HepG2 (cell line): ENCODE results near the gene NCR3LG1. TPM values are rescaled to one million over a fixed set of nuclear protein-coding genes. Genes with fewer than 3 reads are reported as not detected.

ENCODE experiments used
- ATAC-seq: fragments of 200-7000 bp; cut with Tn5 transposase; 3 replicates; pipeline ENCODE4 v1.9.1; 2020; ENCODE audit warnings: mild to moderate bottlenecking, moderate library complexity
- BruUV-seq: library from RNA; stranded (reverse); fragments of 400-500 nt; replicated peaks from 2 replicates; lab custom pipeline; 2021; lab: Mats Ljungman, UMichigan
- CTCF ChIA-PET: fragments of 300-600 bp; formaldehyde crosslinking; extraction: SDS; loops from one replicate; lab custom pipeline; 2021; ENCODE audit warnings: low total read pairs, inconsistent platforms, low intra/inter-chr PET ratio; lab: Yijun Ruan, JAX
- POLR2A ChIA-PET: fragments of 350-600 bp; sonication (Branson Sonifier 250); formaldehyde crosslinking; loops from one replicate; lab custom pipeline; 2020; ENCODE audit warnings: antibody characterized with exemption, inconsistent platforms; lab: Yijun Ruan, JAX
- DNase-seq: peaks from one replicate; pipeline ENCODE4 v3.0.0-alpha.2; 2015; ENCODE audit warnings: low spot score
- FAIRE-seq: peaks from 3 replicates; lab custom pipeline; 2011; peaks lifted over from hg19 to GRCh38; lab: Jason Lieb, UNC
- H2AFZ ChIP-seq: one replicate; pipeline ENCODE4 v1.6.1; 2011; ENCODE audit warnings: low read length, inconsistent platforms
- H3K27ac ChIP-seq: fragments of 300-600 bp; 3 replicates; pipeline ENCODE4 v1.8.0; 2011; ENCODE audit warnings: mixed run types, mild to moderate bottlenecking, mixed read lengths, low read length, inconsistent platforms; ENCODE audit not compliant: insufficient read depth; ENCODE audit errors: extremely low read length
- H3K27me3 ChIP-seq, 2 experiments: fragments of 200-600 bp in 1 of 2; 2 replicates in 1 of 2; 3 replicates in 1 of 2; pipeline versions ENCODE4 v1.6.0 to v1.8.0; 2011; ENCODE audit warnings: low read length in 2 of 2, mild to moderate bottlenecking in 2 of 2, moderate library complexity in 2 of 2, inconsistent platforms in 1 of 2; ENCODE audit not compliant: insufficient read depth in 2 of 2, control insufficient read depth in 1 of 2
- H3K36me3 ChIP-seq, 2 experiments: fragments of 200-600 bp in 1 of 2; replicated peaks in 1 of 2; 2 replicates in 1 of 2; 3 replicates in 1 of 2; pipeline versions ENCODE4 v1.5.1 to v1.8.0; 2011; ENCODE audit warnings: low read length in 2 of 2, inconsistent platforms in 1 of 2; ENCODE audit not compliant: insufficient read depth in 2 of 2, control insufficient read depth in 1 of 2
- H3K4me1 ChIP-seq: 2 replicates; pipeline ENCODE4 v1.5.1; 2012; ENCODE audit warnings: low read length, inconsistent platforms; ENCODE audit not compliant: insufficient read depth
- H3K4me2 ChIP-seq: 2 replicates; pipeline ENCODE4 v1.6.0; 2011; ENCODE audit warnings: low read depth, low read length, inconsistent platforms
- H3K4me3 ChIP-seq, 3 experiments: fragments of 200-600 bp in 1 of 3; sonication (generic), shearing (Covaris generic) in 1 of 3; replicated peaks in 1 of 3; 2 replicates each; pipeline ENCODE4 v1.5.1; 2011 to 2016; ENCODE audit warnings: low read length in 3 of 3, inconsistent platforms in 2 of 3, low read depth in 2 of 3, mild to moderate bottlenecking in 2 of 3, control low read depth in 1 of 3, mixed read lengths in 1 of 3; ENCODE audit not compliant: insufficient read depth in 1 of 3
- H3K79me2 ChIP-seq: one replicate; pipeline ENCODE4 v1.6.1; 2011; ENCODE audit warnings: low read length, inconsistent platforms; ENCODE audit not compliant: insufficient read depth
- H3K9ac ChIP-seq: 2 replicates; pipeline ENCODE4 v1.6.0; 2011; ENCODE audit warnings: mild to moderate bottlenecking, low read depth, low read length, inconsistent platforms; ENCODE audit not compliant: insufficient read depth
- H3K9me3 ChIP-seq: 2 replicates; pipeline ENCODE4 v1.5.1; 2012; ENCODE audit warnings: mild to moderate bottlenecking, low read length
- H4K20me1 ChIP-seq: 2 replicates; pipeline ENCODE4 v1.6.0; 2011; ENCODE audit warnings: inconsistent platforms, mild to moderate bottlenecking, low read length, moderate library complexity; ENCODE audit not compliant: insufficient read depth
- HOXA3 ChIP-seq: sonication (generic); formaldehyde crosslinking; IDR thresholded peaks from 2 replicates; pipeline ENCODE4 v1.5.0; 2020; ENCODE audit warnings: missing genetic modification reagents
- MAF1 ChIP-seq: sonication (generic); formaldehyde crosslinking; IDR thresholded peaks from 2 replicates; pipeline ENCODE4 v1.5.0; 2020; ENCODE audit warnings: missing genetic modification reagents, borderline replicate concordance
- NAIF1 ChIP-seq: sonication (generic); formaldehyde crosslinking; IDR thresholded peaks from 2 replicates; pipeline ENCODE4 v1.5.0; 2020; ENCODE audit warnings: mild to moderate bottlenecking, missing genetic modification reagents, borderline replicate concordance
- RXRB ChIP-seq: IDR thresholded peaks from 2 replicates; pipeline ENCODE4 v1.6.1; 2016; ENCODE audit warnings: borderline replicate concordance, missing genetic modification reagents, missing compliant biosample characterization
- SAP130 ChIP-seq: IDR thresholded peaks from 2 replicates; pipeline ENCODE4 v1.6.1; 2016; ENCODE audit warnings: low read depth
- ZFP90 ChIP-seq: sonication (generic); formaldehyde crosslinking; IDR thresholded peaks from 2 replicates; pipeline ENCODE4 v1.8.0; 2022; ENCODE audit warnings: missing genetic modification reagents, mild to moderate bottlenecking, inconsistent platforms, borderline replicate concordance
- ZMAT3 ChIP-seq: sonication (generic); formaldehyde crosslinking; conservative IDR thresholded peaks from 2 replicates; pipeline ENCODE4 v1.7.0; 2021; ENCODE audit warnings: missing genetic modification reagents
- ZNF263 ChIP-seq: sonication (generic); formaldehyde crosslinking; IDR thresholded peaks from 2 replicates; pipeline ENCODE4 v1.4.0; 2020; ENCODE audit warnings: missing genetic modification reagents
- ZNF264 ChIP-seq: sonication (generic); formaldehyde crosslinking; IDR thresholded peaks from 2 replicates; pipeline ENCODE4 v1.4.0; 2020; ENCODE audit warnings: missing genetic modification reagents
- ZNF383 ChIP-seq: sonication (generic); formaldehyde crosslinking; IDR thresholded peaks from 2 replicates; pipeline ENCODE4 v1.4.0; 2020; ENCODE audit warnings: missing genetic modification reagents, mild to moderate bottlenecking, borderline replicate concordance
- ZNF430 ChIP-seq: sonication (generic); formaldehyde crosslinking; IDR thresholded peaks from 2 replicates; pipeline ENCODE4 v1.9.0; 2021; ENCODE audit warnings: mild to moderate bottlenecking, missing genetic modification reagents
- ZNF441 ChIP-seq: sonication (generic); formaldehyde crosslinking; IDR thresholded peaks from 2 replicates; pipeline ENCODE4 v1.7.0; 2021; ENCODE audit warnings: missing genetic modification reagents, borderline replicate concordance
- WGBS: methylation state at CpG from one replicate; pipeline ENCODE4 v1.1.6; 2017; ENCODE audit warnings: low lambda C conversion rate; 5-methylcytosine and 5-hydroxymethylcytosine counted together
- in situ Hi-C: cut with HindIII; loops from 2 replicates; pipeline ENCODE4 v1.10.0; 2017; ENCODE audit warnings: low pct_unique_long_range_greater_than_20kb; ENCODE audit not compliant: extremely low pct_ligation_motif_present
- intact Hi-C: fragments of 100-400 bp; cut with micrococcal nuclease; formaldehyde crosslinking; loops from one replicate; pipeline ENCODE4 v1.10.0; 2022; ENCODE audit not compliant: unreplicated experiment
- polyA plus RNA-seq, 8 experiments: library from polyadenylated mRNA; depleted of rRNA in 3 of 8; stranded (reverse) in 7 of 8; unstranded in 1 of 8; fragments of >200 nt; fragmentation: Illumina TruSeq in 4 of 8; extraction: Trizol in 4 of 8; gene quantifications; 2 replicates each; pipeline versions ENCODE4 v1.2.1 to v1.2.3, GENCODE V29; 2011 to 2016; ENCODE audit warnings: low read depth in 4 of 8, missing spikeins in 1 of 8, mixed read lengths in 1 of 8; ENCODE audit not compliant: insufficient read depth in 1 of 8
- total RNA-seq, 5 experiments: library from RNA; depleted of rRNA; stranded (reverse); fragments of >200 nt; fragmentation: Illumina TruSeq; extraction: Trizol; gene quantifications; 2 replicates each; pipeline ENCODE4 v1.2.3, GENCODE V29; 2016; ENCODE audit warnings: low read depth in 1 of 5
- TF ChIP-seq, protein P1 (sequence below): sonication (generic); formaldehyde crosslinking; IDR thresholded peaks from 2 replicates; pipeline ENCODE4 v1.4.0; 2020; ENCODE audit warnings: missing genetic modification reagents, low read depth, mild to moderate bottlenecking, borderline replicate concordance
- TF ChIP-seq, protein P2 (sequence below): sonication (generic); formaldehyde crosslinking; IDR thresholded peaks from 2 replicates; pipeline ENCODE4 v1.4.0; 2020; ENCODE audit warnings: mild to moderate bottlenecking, missing genetic modification reagents
- TF ChIP-seq, protein P3 (sequence below): IDR thresholded peaks from 2 replicates; pipeline ENCODE4 v1.6.1; 2018; ENCODE audit warnings: missing genetic modification reagents, mild to moderate bottlenecking, missing compliant biosample characterization

NCR3LG1 gene
- total and polyA plus RNA-seq, 2 of the 13 experiments (the other 11 are each of a cell fraction or from before 2014, with no cell fraction given) = 16.1 to 25.1 TPM

DNA sequence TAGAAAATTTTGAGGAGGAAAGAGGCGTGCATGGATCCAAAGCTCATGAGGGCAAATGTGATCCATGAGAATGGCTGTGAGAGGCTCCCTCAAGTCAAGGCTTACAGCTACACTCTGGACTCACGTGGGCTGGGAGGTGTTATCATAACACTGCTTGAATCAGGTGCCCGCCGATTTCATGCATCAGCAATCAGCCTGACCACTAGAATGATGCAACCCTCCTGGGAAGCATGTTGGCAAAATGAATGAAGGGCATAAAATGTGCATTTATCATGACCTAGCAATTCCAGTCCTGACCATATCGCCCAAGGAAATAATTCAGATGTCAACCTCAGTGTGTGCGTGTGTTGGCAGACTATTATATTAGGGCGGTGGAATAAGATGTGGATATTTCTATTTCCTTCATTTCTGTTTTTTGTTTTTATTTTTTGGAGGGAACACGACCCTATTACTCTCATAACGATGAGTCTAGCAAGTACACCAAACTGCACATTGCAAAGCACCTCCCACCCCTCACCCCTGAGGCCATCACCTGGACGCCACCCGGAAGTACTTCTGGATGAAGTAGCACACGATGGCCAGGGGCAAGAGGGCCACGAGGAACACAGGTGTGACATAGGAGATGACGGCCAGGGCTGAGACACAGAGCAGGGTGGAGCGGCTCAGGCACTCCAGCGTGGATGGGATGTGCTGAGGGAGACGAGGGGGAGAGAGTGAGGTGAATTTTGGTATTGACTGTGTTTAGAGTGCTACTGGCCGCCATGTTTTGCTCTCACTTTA lies 52.6 kb downstream of the NCR3LG1 start:
- intact Hi-C loops = no loop called here
- H3K36me3 ChIP-seq = no peaks in the 10 kb centered on the region
- no peak overlapping the region for H3K9ac ChIP-seq
- 49% methylated on average over 18 of the region's 18 CpGs for WGBS
- H3K27me3 ChIP-seq = peaks cover 3 to 29% of the 10 kb centered on the region in 2 experiments; a peak in 3 of 5 replicates
- H3K27ac ChIP-seq = no peak overlapping the region
- no peak for ATAC-seq
- H3K9me3 ChIP-seq = no peaks in the 10 kb centered on the region
- DNase-seq = no peak
- CTCF ChIA-PET = no interaction called here
- no peak overlapping the region for H3K4me3 ChIP-seq
- no peaks in the 10 kb centered on the region for H4K20me1 ChIP-seq
- H3K4me1 ChIP-seq = peaks cover 14% of the 10 kb centered on the region
- BruUV-seq = no TSS peak
- H2AFZ ChIP-seq = no peak overlapping the region
- no peak overlapping the region for H3K4me2 ChIP-seq
- no peak for TF ChIP-seq ZMAT3 (CRISPR knock-in tag)
- TF ChIP-seq ZFP90 = no peak
- no peak for TF ChIP-seq RXRB (CRISPR knock-in tag)
- TF ChIP-seq, protein P1, sequence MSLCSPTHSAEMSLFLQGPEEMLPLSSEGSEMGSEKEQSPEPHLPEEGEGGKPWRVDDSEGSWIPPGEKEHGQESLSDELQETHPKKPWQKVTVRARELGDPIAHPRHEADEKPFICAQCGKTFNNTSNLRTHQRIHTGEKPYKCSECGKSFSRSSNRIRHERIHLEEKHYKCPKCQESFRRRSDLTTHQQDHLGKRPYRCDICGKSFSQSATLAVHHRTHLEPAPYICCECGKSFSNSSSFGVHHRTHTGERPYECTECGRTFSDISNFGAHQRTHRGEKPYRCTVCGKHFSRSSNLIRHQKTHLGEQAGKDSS (CRISPR knock-in tag) = no peak
- H3K79me2 ChIP-seq = no peaks in the 10 kb centered on the region
- no peak for FAIRE-seq
- in situ Hi-C loops = no loop called here
- POLR2A ChIA-PET = no interaction called here

DNA sequence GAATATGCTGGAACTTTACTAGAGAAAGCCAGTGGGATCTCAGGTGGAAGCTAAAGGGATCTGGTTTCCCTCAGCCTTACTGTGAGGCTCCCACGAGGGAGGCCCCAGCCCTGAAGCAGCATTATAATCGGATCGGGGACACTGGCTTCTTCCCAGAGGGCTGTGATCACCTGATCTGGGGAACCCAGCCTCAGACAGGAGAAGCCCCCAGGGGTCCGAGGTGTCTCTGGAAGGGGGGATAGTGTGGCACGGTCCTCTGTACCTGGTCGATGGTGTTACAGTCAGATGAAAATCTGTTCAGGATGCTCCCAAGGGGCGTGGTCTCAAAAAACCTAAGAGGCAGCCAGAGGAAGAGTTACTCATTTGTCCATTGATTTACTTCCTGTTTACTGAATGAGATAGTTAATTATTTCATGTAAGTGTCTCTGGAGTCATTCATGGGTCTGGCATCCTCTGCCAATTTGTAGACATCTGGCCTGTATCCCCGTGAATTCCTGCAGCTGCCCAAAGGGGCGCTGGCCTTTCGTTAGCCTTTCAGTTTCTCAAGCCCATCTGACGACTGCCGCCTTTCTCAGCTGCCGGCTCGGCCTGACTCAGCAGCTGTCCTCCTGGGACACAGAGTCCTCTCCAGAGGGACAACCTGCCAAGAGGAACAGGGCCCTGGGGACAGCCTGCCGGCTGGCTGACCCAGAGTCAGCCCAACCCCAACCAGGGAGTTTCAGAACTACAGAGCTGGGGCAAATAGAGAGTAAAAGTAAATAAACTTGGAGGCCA lies 53.8 kb downstream of the NCR3LG1 start:
- WGBS = 33% methylated on average over 11 of the region's 15 CpGs
- FAIRE-seq = no peak
- Histone ChIP-seq H3K4me3 (peak overlapping the region in 1 of 3 experiments; percentile 40; a peak in 2 of 6 replicates), H4K20me1 (no peaks in the 10 kb centered on the region), H3K4me1 (peaks cover 14% of the 10 kb centered on the region), H3K36me3 (no peaks in the 10 kb centered on the region), H3K79me2 (no peaks in the 10 kb centered on the region), H3K27ac (no peak overlapping the region), H3K9me3 (no peaks in the 10 kb centered on the region), H2AFZ (no peak overlapping the region), H3K4me2 (peak overlapping the region; percentile 67), H3K27me3 (peaks cover 0 to 18% of the 10 kb centered on the region in 2 experiments; a peak in 2 of 5 replicates), H3K9ac (no peak overlapping the region)
- DNase-seq = peak; percentile 37
- POLR2A ChIA-PET = no interaction called here
- CTCF ChIA-PET = no interaction called here
- BruUV-seq = no TSS peak
- ATAC-seq = peak; percentile 93
- intact Hi-C loops (no loop called here), in situ Hi-C loops (no loop called here)
- TF ChIP-seq ZNF264 (CRISPR knock-in tag) = no peak
- TF ChIP-seq, protein P2, sequence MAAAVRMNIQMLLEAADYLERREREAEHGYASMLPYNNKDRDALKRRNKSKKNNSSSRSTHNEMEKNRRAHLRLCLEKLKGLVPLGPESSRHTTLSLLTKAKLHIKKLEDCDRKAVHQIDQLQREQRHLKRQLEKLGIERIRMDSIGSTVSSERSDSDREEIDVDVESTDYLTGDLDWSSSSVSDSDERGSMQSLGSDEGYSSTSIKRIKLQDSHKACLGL = no peak
- TF ChIP-seq NAIF1 = no peak
- TF ChIP-seq HOXA3 = no peak
- TF ChIP-seq MAF1 (CRISPR knock-in tag) = no peak
- TF ChIP-seq SAP130 (CRISPR knock-in tag) = no peak
- TF ChIP-seq ZNF383 (CRISPR knock-in tag) = no peak
- 0 out of 2 replicates have a peak, but pooled peaks have one; percentile 53 for TF ChIP-seq ZNF263
- TF ChIP-seq ZNF430 (CRISPR knock-in tag) = no peak
- no peak for TF ChIP-seq ZNF441 (CRISPR knock-in tag)
- TF ChIP-seq, protein P3, sequence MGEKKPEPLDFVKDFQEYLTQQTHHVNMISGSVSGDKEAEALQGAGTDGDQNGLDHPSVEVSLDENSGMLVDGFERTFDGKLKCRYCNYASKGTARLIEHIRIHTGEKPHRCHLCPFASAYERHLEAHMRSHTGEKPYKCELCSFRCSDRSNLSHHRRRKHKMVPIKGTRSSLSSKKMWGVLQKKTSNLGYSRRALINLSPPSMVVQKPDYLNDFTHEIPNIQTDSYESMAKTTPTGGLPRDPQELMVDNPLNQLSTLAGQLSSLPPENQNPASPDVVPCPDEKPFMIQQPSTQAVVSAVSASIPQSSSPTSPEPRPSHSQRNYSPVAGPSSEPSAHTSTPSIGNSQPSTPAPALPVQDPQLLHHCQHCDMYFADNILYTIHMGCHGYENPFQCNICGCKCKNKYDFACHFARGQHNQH (CRISPR knock-in tag) = no peak
